ENCODE results near the gene KIF5B.

DNA sequence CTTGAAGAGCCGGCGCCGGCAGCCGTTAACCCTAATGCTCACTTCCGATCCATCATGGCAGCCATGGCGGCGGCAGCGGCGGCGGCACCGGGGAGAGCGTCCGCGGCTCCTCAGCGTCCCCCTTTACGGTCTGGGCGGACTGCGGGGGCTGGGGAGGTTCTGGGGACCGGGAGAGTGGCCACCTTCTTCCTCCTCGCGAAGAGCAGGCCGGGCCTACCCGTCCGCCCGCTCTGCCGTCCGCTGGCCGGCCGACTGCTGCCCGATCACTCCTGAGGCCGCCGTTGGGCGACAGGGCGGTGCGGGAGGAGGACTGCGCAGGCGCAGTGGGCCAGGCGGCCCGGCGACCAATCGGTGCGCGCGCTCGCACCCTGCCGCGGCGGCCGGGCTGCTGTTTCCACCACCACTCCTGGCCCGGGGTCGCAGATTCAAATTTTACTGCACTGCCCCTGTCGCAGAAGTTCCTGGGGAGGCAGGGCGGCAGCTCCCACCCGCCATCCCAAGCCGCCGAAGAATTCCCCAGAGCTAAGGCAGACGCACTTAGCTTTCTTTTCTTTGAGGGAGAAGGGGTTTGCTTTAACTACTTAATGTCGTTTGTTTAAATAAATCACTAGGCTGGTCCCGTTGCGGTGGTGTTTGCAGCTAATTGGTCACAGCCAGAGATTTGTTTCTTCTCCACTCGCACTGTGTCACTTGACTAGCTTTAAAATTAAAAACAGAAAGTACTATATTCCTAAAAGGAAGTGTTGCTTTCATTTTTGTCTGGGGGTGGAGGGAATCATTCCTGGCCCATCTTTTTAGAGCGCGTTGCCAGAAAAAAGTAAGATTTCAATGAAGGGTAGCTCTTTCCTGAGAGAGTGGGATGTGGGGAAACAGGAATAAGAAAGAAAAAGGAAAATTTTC, at the start of gene KIF5B:
- TF ChIP-seq, protein P1, sequence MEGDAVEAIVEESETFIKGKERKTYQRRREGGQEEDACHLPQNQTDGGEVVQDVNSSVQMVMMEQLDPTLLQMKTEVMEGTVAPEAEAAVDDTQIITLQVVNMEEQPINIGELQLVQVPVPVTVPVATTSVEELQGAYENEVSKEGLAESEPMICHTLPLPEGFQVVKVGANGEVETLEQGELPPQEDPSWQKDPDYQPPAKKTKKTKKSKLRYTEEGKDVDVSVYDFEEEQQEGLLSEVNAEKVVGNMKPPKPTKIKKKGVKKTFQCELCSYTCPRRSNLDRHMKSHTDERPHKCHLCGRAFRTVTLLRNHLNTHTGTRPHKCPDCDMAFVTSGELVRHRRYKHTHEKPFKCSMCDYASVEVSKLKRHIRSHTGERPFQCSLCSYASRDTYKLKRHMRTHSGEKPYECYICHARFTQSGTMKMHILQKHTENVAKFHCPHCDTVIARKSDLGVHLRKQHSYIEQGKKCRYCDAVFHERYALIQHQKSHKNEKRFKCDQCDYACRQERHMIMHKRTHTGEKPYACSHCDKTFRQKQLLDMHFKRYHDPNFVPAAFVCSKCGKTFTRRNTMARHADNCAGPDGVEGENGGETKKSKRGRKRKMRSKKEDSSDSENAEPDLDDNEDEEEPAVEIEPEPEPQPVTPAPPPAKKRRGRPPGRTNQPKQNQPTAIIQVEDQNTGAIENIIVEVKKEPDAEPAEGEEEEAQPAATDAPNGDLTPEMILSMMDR (IDR thresholded peaks at IDR 0.05), result no peak
- peak; percentile 95 for TF ChIP-seq POLR2A (IDR thresholded peaks at IDR 0.05)

Data from testis (tissue), 2 donors.